ENCODE measurements around the gene BCL3.
"Not testable (repeated sequence)": the region's sequence is repeated elsewhere in the genome, so short reads cannot be mapped to it uniquely, and the experiment has no call there.

BCL3 gene

GRCh38 chr19:44759083-44759804 is 10.7 kb downstream of the BCL3 start:
- no peak for DNase-seq

GRCh38 chr19:44762038-44762437 is 13.5 kb downstream of the BCL3 start:
- no peak for DNase-seq

- DNase-seq: peak; percentile 83 to 94 (median 90)
Measured at GRCh38 chr19:44765033-44765948, 16.8 kb downstream of the BCL3 start.

GRCh38 chr19:44765949-44766335 is 17.4 kb downstream of the BCL3 start:
- DNase-seq: no peak

GRCh38 chr19:44767295-44768180 is 19.0 kb downstream of the BCL3 start:
- peak; percentile 86 to 94 (median 92) for DNase-seq

- peak; percentile 98 to 99 (median 99) for DNase-seq
Measured at GRCh38 chr19:44770550-44771257, 22.2 kb downstream of the BCL3 start.

- DNase-seq: not testable (repeated sequence)
Measured at GRCh38 chr19:44772144-44772543, 23.6 kb downstream of the BCL3 start.

- DNase-seq: no peak
Measured at GRCh38 chr19:44772959-44773358, 24.5 kb downstream of the BCL3 start.

- DNase-seq: no peak
Measured at GRCh38 chr19:44775676-44776240, 27.2 kb downstream of the BCL3 start.

- DNase-seq: no peak
Measured at GRCh38 chr19:44776402-44777096, 28.0 kb downstream of the BCL3 start.

- no peak for DNase-seq
Measured at GRCh38 chr19:44777715-44778347, 29.3 kb downstream of the BCL3 start, which contains the start of gene CBLC. Gene CBLC (plus strand): TSS chr19:44777890. CDS start chr19:44777932, 42 bp downstream.

- DNase-seq: no peak
Measured at GRCh38 chr19:44779150-44779549, 30.6 kb downstream of the BCL3 start.

- DNase-seq: not testable (repeated sequence)
Measured at GRCh38 chr19:44781694-44782093, 33.2 kb downstream of the BCL3 start.

- DNase-seq: no peak
Measured at GRCh38 chr19:44782729-44783128, 34.2 kb downstream of the BCL3 start.

- DNase-seq: no peak
Measured at GRCh38 chr19:44783545-44783944, 35.0 kb downstream of the BCL3 start.

GRCh38 chr19:44785271-44785670 is 36.8 kb downstream of the BCL3 start:
- DNase-seq: no peak

- DNase-seq: no peak
Measured at GRCh38 chr19:44785993-44786392, 37.5 kb downstream of the BCL3 start.

GRCh38 chr19:44788971-44789370 is 40.5 kb downstream of the BCL3 start:
- DNase-seq: no peak

- peak; percentile 11 to 59 (median 50) for DNase-seq
Measured at GRCh38 chr19:44789943-44790483, 41.5 kb downstream of the BCL3 start.

- DNase-seq: no peak
Measured at GRCh38 chr19:44792281-44792680, 43.8 kb downstream of the BCL3 start.
